ENCODE measurements around the gene EML6. TPM values are rescaled to one million over a fixed set of nuclear protein-coding genes. Genes with fewer than 3 reads are reported as not detected.

EML6 gene
- polyA plus RNA-seq, 1 of the 3 experiments (the other 2 are of a cell fraction) = 1.1 TPM

- TF ChIP-seq RFX5 (IDR thresholded peaks at IDR 0.05; ENCODE audit: low read length) = no peak
- TF ChIP-seq NRF1 (IDR thresholded peaks at IDR 0.05; ENCODE audit: low read depth, low read length) = no peak
- no peak for TF ChIP-seq REST (IDR thresholded peaks at IDR 0.05; ENCODE audit: low read depth, low read length)
These were observed 47.9 kb downstream of the EML6 start (continued) for GRCh38 chr2:54771166-54771885.

DNA sequence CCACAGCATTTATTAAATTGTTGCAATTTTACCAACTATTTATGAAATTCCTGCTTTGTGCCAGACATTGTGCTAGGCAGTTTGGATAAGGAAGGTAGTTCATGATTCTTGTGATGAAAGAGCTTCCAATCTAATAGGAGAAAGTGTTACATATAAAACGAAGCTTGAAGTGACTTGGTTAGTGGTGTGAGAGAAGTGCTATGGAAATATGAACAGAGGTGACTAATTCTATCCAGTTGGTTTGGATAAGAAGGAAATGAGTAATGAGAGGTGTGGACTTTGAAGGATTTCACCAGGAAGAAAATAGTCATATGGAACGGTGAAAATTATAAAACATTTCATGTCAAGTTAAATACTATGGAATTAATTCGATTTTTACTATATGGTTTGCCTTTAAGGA is 48.6 kb downstream of the EML6 start:
- no peaks in the 10 kb centered on the region for H3K27me3 ChIP-seq (ENCODE audit: insufficient read depth)
- H3K27ac ChIP-seq (ENCODE audit: low read depth in 2 of 2, low read length in 1 of 2) = peak overlapping the region; percentile 18 to 86; a peak in 2 of 4 replicates
- CTCF ChIA-PET = interaction anchor here (1.2 to 3.3 kb wide), 4 partner anchors 11 to 67 kb away, joined by 3 to 21 read pairs (median 4); no protein-coding TSS in a partner anchor
- H3K9ac ChIP-seq = no peak overlapping the region
- POLR2A ChIA-PET = no interaction called here
- H3K79me2 ChIP-seq (ENCODE audit: insufficient read depth) = no peaks in the 10 kb centered on the region
- no peak overlapping the region for H3K4me2 ChIP-seq
- no peaks in the 10 kb centered on the region for H3K9me2 ChIP-seq
- H3K4me3 ChIP-seq (ENCODE audit: low read depth in 2 of 2, low read length in 1 of 2) = no peak overlapping the region
- no peaks in the 10 kb centered on the region for H4K20me1 ChIP-seq (ENCODE audit: insufficient read depth)
- no peaks in the 10 kb centered on the region for H3K9me3 ChIP-seq
- no peak for DNase-seq
- WGBS (ENCODE audit: low lambda C conversion rate) = 49% methylated on average over 3 of the region's 3 CpGs
- H3K36me3 ChIP-seq (replicated peaks in 1 of 2; ENCODE audit: control insufficient read depth in 1 of 2, insufficient read depth in 2 of 2, low read length in 1 of 2) = no peaks in the 10 kb centered on the region
- TF ChIP-seq, protein P1, sequence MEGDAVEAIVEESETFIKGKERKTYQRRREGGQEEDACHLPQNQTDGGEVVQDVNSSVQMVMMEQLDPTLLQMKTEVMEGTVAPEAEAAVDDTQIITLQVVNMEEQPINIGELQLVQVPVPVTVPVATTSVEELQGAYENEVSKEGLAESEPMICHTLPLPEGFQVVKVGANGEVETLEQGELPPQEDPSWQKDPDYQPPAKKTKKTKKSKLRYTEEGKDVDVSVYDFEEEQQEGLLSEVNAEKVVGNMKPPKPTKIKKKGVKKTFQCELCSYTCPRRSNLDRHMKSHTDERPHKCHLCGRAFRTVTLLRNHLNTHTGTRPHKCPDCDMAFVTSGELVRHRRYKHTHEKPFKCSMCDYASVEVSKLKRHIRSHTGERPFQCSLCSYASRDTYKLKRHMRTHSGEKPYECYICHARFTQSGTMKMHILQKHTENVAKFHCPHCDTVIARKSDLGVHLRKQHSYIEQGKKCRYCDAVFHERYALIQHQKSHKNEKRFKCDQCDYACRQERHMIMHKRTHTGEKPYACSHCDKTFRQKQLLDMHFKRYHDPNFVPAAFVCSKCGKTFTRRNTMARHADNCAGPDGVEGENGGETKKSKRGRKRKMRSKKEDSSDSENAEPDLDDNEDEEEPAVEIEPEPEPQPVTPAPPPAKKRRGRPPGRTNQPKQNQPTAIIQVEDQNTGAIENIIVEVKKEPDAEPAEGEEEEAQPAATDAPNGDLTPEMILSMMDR (IDR thresholded peaks at IDR 0.05) = no peak
- TF ChIP-seq, protein P2, sequence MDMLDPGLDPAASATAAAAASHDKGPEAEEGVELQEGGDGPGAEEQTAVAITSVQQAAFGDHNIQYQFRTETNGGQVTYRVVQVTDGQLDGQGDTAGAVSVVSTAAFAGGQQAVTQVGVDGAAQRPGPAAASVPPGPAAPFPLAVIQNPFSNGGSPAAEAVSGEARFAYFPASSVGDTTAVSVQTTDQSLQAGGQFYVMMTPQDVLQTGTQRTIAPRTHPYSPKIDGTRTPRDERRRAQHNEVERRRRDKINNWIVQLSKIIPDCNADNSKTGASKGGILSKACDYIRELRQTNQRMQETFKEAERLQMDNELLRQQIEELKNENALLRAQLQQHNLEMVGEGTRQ (IDR thresholded peaks at IDR 0.05; ENCODE audit: borderline replicate concordance, low read depth, low read length) = no peak
- peak; percentile 23; the same call in 1 of the 2 replicates for TF ChIP-seq FOSL2 (IDR thresholded peaks at IDR 0.05; ENCODE audit: borderline replicate concordance, low read depth)
- no peak for TF ChIP-seq YY1 (IDR thresholded peaks at IDR 0.05; ENCODE audit: low read depth)
- no peak for TF ChIP-seq PBX3 (IDR thresholded peaks at IDR 0.05)
- no peak for TF ChIP-seq EP300 (IDR thresholded peaks at IDR 0.05; ENCODE audit: borderline replicate concordance in 1 of 2, low read depth in 1 of 2, low read length in 1 of 2)
- 0 out of 2 replicates have a peak overlapping the region, but pooled peaks have one; percentile 29 for H2AFZ ChIP-seq (ENCODE audit: low read depth)
- H3F3A ChIP-seq (replicated peaks; ENCODE audit: insufficient read depth) = no peaks in the 10 kb centered on the region
- peaks cover 0 to 35% of the 10 kb centered on the region in 2 experiments; a peak in 3 of 4 replicates for H3K4me1 ChIP-seq (ENCODE audit: control insufficient read depth in 1 of 2, insufficient read depth in 2 of 2, low read depth in 1 of 2, low read length in 1 of 2)

All from SK-N-SH (cell line).